H1 (cell line): Measurements from ENCODE around the gene PLCB3. TPM values are rescaled to one million over a fixed set of nuclear protein-coding genes. Genes with fewer than 3 reads are reported as not detected.

Experiments used
- CTCF ChIA-PET: fragments of 300-600 bp; sonication (Branson Sonifier 250); formaldehyde crosslinking; loops from one replicate; lab custom pipeline; 2021; ENCODE audit not compliant: partially characterized antibody; lab: Charles Lee
- POLR2A ChIA-PET: fragments of 300-600 bp; sonication (Branson Sonifier 250); formaldehyde crosslinking; loops from one replicate; lab custom pipeline; 2021; ENCODE audit warnings: inconsistent platforms; ENCODE audit not compliant: partially characterized antibody; lab: Charles Lee
- DNase-seq, 2 experiments: peaks; one replicate each; pipeline versions ENCODE4 v3.0.0 to v3.0.0-alpha.2; 2010 to 2022; ENCODE audit warnings: low spot score in 2 of 2, low read depth in 1 of 2, mixed read lengths in 1 of 2
- FAIRE-seq: peaks from 2 replicates; lab custom pipeline; 2011; peaks lifted over from hg19 to GRCh38; lab: Jason Lieb, UNC
- H2AFZ ChIP-seq: 2 replicates; pipeline ENCODE4 v1.8.1; 2012; ENCODE audit warnings: low read length, inconsistent platforms
- H2AK5ac ChIP-seq: 2 replicates; pipeline ENCODE4 v1.6.1; 2013; ENCODE audit warnings: low read depth, low read length
- H2BK120ac ChIP-seq: replicated peaks from 2 replicates; pipeline ENCODE3; 2013; ENCODE audit warnings: low read depth, low read length, inconsistent platforms
- H2BK12ac ChIP-seq: 2 replicates; pipeline ENCODE4 v1.6.1; 2013; ENCODE audit warnings: low read depth, low read length
- H2BK15ac ChIP-seq: 2 replicates; pipeline ENCODE4 v1.6.1; 2013; ENCODE audit warnings: low read length
- H2BK20ac ChIP-seq: 2 replicates; pipeline ENCODE4 v1.6.1; 2013; ENCODE audit warnings: low read length
- H2BK5ac ChIP-seq: 2 replicates; pipeline ENCODE4 v1.6.1; 2013; ENCODE audit warnings: low read depth, low read length
- H3K14ac ChIP-seq: 2 replicates; pipeline ENCODE4 v1.6.1; 2013; ENCODE audit warnings: inconsistent platforms; ENCODE audit not compliant: insufficient read length
- H3K18ac ChIP-seq: 2 replicates; pipeline ENCODE4 v1.6.1; 2013; ENCODE audit warnings: low read length; ENCODE audit errors: extremely low read depth
- H3K23ac ChIP-seq: 2 replicates; pipeline ENCODE4 v1.6.1; 2013; ENCODE audit warnings: inconsistent platforms; ENCODE audit not compliant: insufficient read length
- H3K23me2 ChIP-seq: 2 replicates; pipeline ENCODE4 v1.6.1; 2013; ENCODE audit warnings: low read depth, low read length
- H3K27ac ChIP-seq: 2 replicates; pipeline ENCODE4 v1.6.1; 2011; ENCODE audit warnings: low read depth, low read length, inconsistent platforms
- H3K27me3 ChIP-seq, 4 experiments: replicated peaks in 1 of 4; 1 replicate in 1 of 4; 2 replicates in 3 of 4; pipeline versions ENCODE4 v1.6.1 to v1.8.1; 2011 to 2013; ENCODE audit warnings: low read length in 3 of 4, mild to moderate bottlenecking in 3 of 4, inconsistent platforms in 2 of 4, mixed read lengths in 2 of 4, moderate library complexity in 1 of 4; ENCODE audit not compliant: control insufficient read depth in 3 of 4, insufficient read depth in 3 of 4; ENCODE audit errors: extremely low read depth in 1 of 4
- H3K36me3 ChIP-seq, 4 experiments: 2 replicates each; pipeline versions ENCODE4 v1.6.1 to v1.8.1; 2011 to 2013; ENCODE audit warnings: mild to moderate bottlenecking in 4 of 4, low read length in 3 of 4, moderate library complexity in 2 of 4, control low read depth in 1 of 4, inconsistent platforms in 1 of 4; ENCODE audit not compliant: insufficient read depth in 4 of 4, control insufficient read depth in 2 of 4
- H3K4ac ChIP-seq: replicated peaks from 2 replicates; pipeline ENCODE3; 2013; ENCODE audit warnings: low read length, low read depth, mixed read lengths, inconsistent platforms; ENCODE audit not compliant: insufficient read length
- H3K4me1 ChIP-seq, 4 experiments: replicated peaks in 1 of 4; 1 replicate in 1 of 4; 2 replicates in 3 of 4; pipeline versions ENCODE4 v1.6.1 to v1.8.1; 2011 to 2013; ENCODE audit warnings: low read length in 3 of 4, inconsistent platforms in 2 of 4, mixed read lengths in 1 of 4; ENCODE audit not compliant: insufficient read depth in 4 of 4, control insufficient read depth in 3 of 4
- H3K4me2 ChIP-seq, 2 experiments: 2 replicates each; pipeline versions ENCODE4 v1.6.1 to v1.8.1; 2011 to 2013; ENCODE audit warnings: low read depth in 2 of 2, low read length in 2 of 2, control low read depth in 1 of 2, inconsistent platforms in 1 of 2, mild to moderate bottlenecking in 1 of 2; ENCODE audit not compliant: insufficient read depth in 1 of 2
- H3K4me3 ChIP-seq, 4 experiments: fragments of 200-600, 300-600 bp in 1 of 4; sonication (generic), shearing (Covaris generic), sonication (Bioruptor Twin) in 1 of 4; 2 replicates each; pipeline versions ENCODE4 v1.5.1 to v1.8.1; 2011 to 2016; ENCODE audit warnings: low read length in 4 of 4, low read depth in 3 of 4, control low read depth in 2 of 4, inconsistent platforms in 2 of 4, mild to moderate bottlenecking in 2 of 4, mixed read lengths in 1 of 4, moderate library complexity in 1 of 4; ENCODE audit not compliant: insufficient read depth in 2 of 4; ENCODE audit errors: extremely low read depth in 1 of 4
- H3K56ac ChIP-seq: replicated peaks from 2 replicates; pipeline ENCODE3; 2013; ENCODE audit warnings: low read depth, mild to moderate bottlenecking, mixed read lengths, low read length, inconsistent platforms; ENCODE audit not compliant: insufficient read length
- H3K79me1 ChIP-seq: 2 replicates; pipeline ENCODE4 v1.6.1; 2013; ENCODE audit warnings: low read depth, low read length, control low read depth
- H3K79me2 ChIP-seq, 2 experiments: 2 replicates each; pipeline versions ENCODE4 v1.6.1 to v1.8.1; 2012 to 2013; ENCODE audit warnings: low read length in 2 of 2, mild to moderate bottlenecking in 2 of 2, inconsistent platforms in 1 of 2; ENCODE audit not compliant: insufficient read depth in 2 of 2, control insufficient read depth in 1 of 2
- H3K9ac ChIP-seq, 4 experiments: replicated peaks in 1 of 4; 1 replicate in 1 of 4; 2 replicates in 3 of 4; pipeline versions ENCODE4 v1.6.1 to v1.8.1; 2011 to 2013; ENCODE audit warnings: low read depth in 3 of 4, low read length in 3 of 4, control low read depth in 2 of 4, mild to moderate bottlenecking in 2 of 4, moderate library complexity in 2 of 4, inconsistent platforms in 1 of 4; ENCODE audit errors: extremely low read depth in 1 of 4
- H3K9me3 ChIP-seq, 2 experiments: 2 replicates each; pipeline versions ENCODE4 v1.6.1 to v1.8.1; 2012 to 2013; ENCODE audit warnings: mild to moderate bottlenecking in 2 of 2, moderate library complexity in 2 of 2, control low read depth in 1 of 2, inconsistent platforms in 1 of 2, low read depth in 1 of 2, low read length in 1 of 2, mixed read lengths in 1 of 2; ENCODE audit not compliant: insufficient read depth in 2 of 2
- H4K20me1 ChIP-seq, 2 experiments: replicated peaks in 1 of 2; 2 replicates each; pipeline versions ENCODE3 to v1.8.1; 2011 to 2013; ENCODE audit warnings: inconsistent platforms in 2 of 2, low read length in 2 of 2, mild to moderate bottlenecking in 1 of 2; ENCODE audit not compliant: insufficient read depth in 2 of 2, control insufficient read depth in 1 of 2
- H4K5ac ChIP-seq: 2 replicates; pipeline ENCODE4 v1.6.1; 2013; ENCODE audit warnings: low read length, low read depth, mixed read lengths, inconsistent platforms; ENCODE audit not compliant: insufficient read length
- H4K8ac ChIP-seq: 2 replicates; pipeline ENCODE4 v1.8.0; 2013; ENCODE audit warnings: mild to moderate bottlenecking, moderate library complexity, low read length, inconsistent platforms; ENCODE audit not compliant: insufficient read depth; ENCODE audit errors: extremely low read depth
- H4K91ac ChIP-seq: replicated peaks from 2 replicates; pipeline ENCODE3; 2013; ENCODE audit warnings: low read length, mixed read lengths, inconsistent platforms; ENCODE audit not compliant: insufficient read length
- E2F6 ChIP-seq: IDR thresholded peaks from 2 replicates; pipeline ENCODE4 v1.6.1; 2012; ENCODE audit warnings: inconsistent platforms
- EGR1 ChIP-seq: IDR thresholded peaks from 2 replicates; pipeline ENCODE4 v1.6.1; 2011; ENCODE audit warnings: low read depth, low read length, borderline replicate concordance
- GABPA ChIP-seq: IDR thresholded peaks from 2 replicates; pipeline ENCODE4 v1.6.1; 2011; ENCODE audit warnings: mild to moderate bottlenecking, low read length, moderate library complexity, borderline replicate concordance; ENCODE audit not compliant: insufficient read depth
- HDAC2 ChIP-seq, 2 experiments: fragments of 300-600 bp in 1 of 2; sonication (generic) in 1 of 2; IDR thresholded peaks; 2 replicates each; pipeline ENCODE4 v1.6.1; 2011 to 2012; ENCODE audit warnings: low read depth in 2 of 2, low read length in 2 of 2, mild to moderate bottlenecking in 2 of 2, moderate library complexity in 2 of 2, borderline replicate concordance in 1 of 2, inconsistent platforms in 1 of 2
- KDM4A ChIP-seq: IDR thresholded peaks from one replicate; pipeline ENCODE4 v1.7.1; 2012; ENCODE audit warnings: low read depth, mild to moderate bottlenecking, moderate library complexity, low read length, inconsistent platforms; ENCODE audit not compliant: severe bottlenecking
- MAX ChIP-seq: IDR thresholded peaks from 2 replicates; pipeline ENCODE4 v1.6.1; 2012; ENCODE audit warnings: inconsistent platforms
- NRF1 ChIP-seq: IDR thresholded peaks from 2 replicates; pipeline ENCODE4 v1.6.1; 2011; ENCODE audit warnings: mild to moderate bottlenecking, low read depth, low read length, improper control_type of control experiment
- POLR2AphosphoS5 ChIP-seq: IDR thresholded peaks from 2 replicates; pipeline ENCODE4 v1.6.1; 2011; ENCODE audit warnings: low read depth, low read length
- SAP30 ChIP-seq: fragments of 300-600 bp; sonication (generic); IDR thresholded peaks from 2 replicates; pipeline ENCODE4 v1.7.1; 2012; ENCODE audit warnings: low read length, moderate library complexity, mild to moderate bottlenecking, inconsistent platforms; ENCODE audit not compliant: insufficient read depth, insufficient replicate concordance
- SIX5 ChIP-seq: IDR thresholded peaks from 2 replicates; pipeline ENCODE4 v1.6.1; 2011; ENCODE audit warnings: mild to moderate bottlenecking, low read depth, low read length
- SRF ChIP-seq: IDR thresholded peaks from 2 replicates; pipeline ENCODE4 v1.6.1; 2011; ENCODE audit warnings: mild to moderate bottlenecking, low read depth, low read length, moderate library complexity
- WGBS, 2 experiments: shearing (Covaris generic) in 1 of 2; methylation state at CpG; one replicate each; pipeline versions ENCODE4 v1.1.6 to v1.1.7; 2013 to 2015; ENCODE audit warnings: low lambda C conversion rate in 2 of 2, mixed read lengths in 2 of 2, inconsistent platforms in 1 of 2, low coverage in 1 of 2, missing lambda C conversion rate in 1 of 2; ENCODE audit not compliant: insufficient replicate concordance in 2 of 2, insufficient coverage in 1 of 2, insufficient read length in 1 of 2; ENCODE audit errors: extremely low coverage in 1 of 2, missing lambda C conversion rate in 1 of 2; 5-methylcytosine and 5-hydroxymethylcytosine counted together
- polyA plus RNA-seq, 7 experiments: library from polyadenylated mRNA; depleted of rRNA in 3 of 7; stranded (reverse) in 5 of 7; unstranded in 2 of 7; fragments of >200 nt in 5 of 7; fragments of 200-250 nt in 2 of 7; gene quantifications; 1 replicate in 5 of 7; 2 replicates in 1 of 7; 4 replicates in 1 of 7; pipeline versions ENCODE4 v1.2.1 to v1.2.3, GENCODE V29; 2011 to 2013; ENCODE audit warnings: missing spikeins in 2 of 7, mixed read lengths in 2 of 7
- total RNA-seq: library from RNA; stranded (reverse); fragmentation: NEBNext Ultra II Directional; extraction: Animal tissue kit (Norgen Biotek cat#: 25700); gene quantifications from 2 replicates; pipeline ENCODE4 v1.2.1, GENCODE V29; 2021

Gene PLCB3
- total and polyA plus RNA-seq, 2 of the 8 experiments (the other 6 are each of a cell fraction or from before 2014, with no cell fraction given) = 47.2 to 104 TPM

GRCh38 chr11:64220798-64221197 is 30.5 kb upstream of the PLCB3 start:
- DNase-seq (no peak), FAIRE-seq (no peak)
- no peak overlapping the region for H2BK15ac ChIP-seq
- H3K9me3 ChIP-seq = no peaks in the 10 kb centered on the region
- no peak overlapping the region for H4K5ac ChIP-seq
- CTCF ChIA-PET = interaction anchor here (1.1 to 2.8 kb wide), 3 partner anchors 10 to 31 kb away, joined by 5 to 19 read pairs (median 6); partner anchors contain the start of genes FERMT3 and PLCB3
- H2AFZ ChIP-seq = no peak overlapping the region
- peaks cover 5% of the 10 kb centered on the region; the same call in 1 of the 2 replicates for H3K23me2 ChIP-seq
- H2BK120ac ChIP-seq = no peak overlapping the region
- H2BK5ac ChIP-seq = no peak overlapping the region; the same call in 1 of the 2 replicates
- H3K79me1 ChIP-seq = no peaks in the 10 kb centered on the region
- H2AK5ac ChIP-seq = no peak overlapping the region
- no peaks in the 10 kb centered on the region for H3K79me2 ChIP-seq
- no peak overlapping the region for H2BK12ac ChIP-seq
- H3K56ac ChIP-seq = no peak overlapping the region
- no peak overlapping the region for H4K8ac ChIP-seq
- H3K4ac ChIP-seq = no peak overlapping the region
- no peak overlapping the region for H3K23ac ChIP-seq
- H3K18ac ChIP-seq = no peak overlapping the region
- H3K27me3 ChIP-seq = no peaks in the 10 kb centered on the region
- H3K27ac ChIP-seq = no peak overlapping the region
- peaks cover 2 to 13% of the 10 kb centered on the region in 2 experiments for H4K20me1 ChIP-seq
- WGBS, 2 experiments = 92% methylated on average over 14 of the region's 14 CpGs; no CpG with 5 or more reads in 1 of the 2 experiments
- H3K9ac ChIP-seq = no peak overlapping the region
- H3K4me3 ChIP-seq = no peak overlapping the region
- peaks cover 0 to 6% (median 5%) of the 10 kb centered on the region in 4 experiments; a peak in 4 of 7 replicates for H3K4me1 ChIP-seq
- no peak overlapping the region for H2BK20ac ChIP-seq
- H4K91ac ChIP-seq = no peak overlapping the region
- POLR2A ChIA-PET = interaction anchor here (0.7 to 14.1 kb wide), 3 partner anchors 12 to 35 kb away, joined by 3 to 253 read pairs (median 10); partner anchors contain the start of genes FERMT3 and STIP1
- peaks cover 0 to 9% (median 5%) of the 10 kb centered on the region in 4 experiments; a peak in 4 of 8 replicates for H3K36me3 ChIP-seq
- no peak overlapping the region for H3K14ac ChIP-seq
- H3K4me2 ChIP-seq = no peak overlapping the region
- TF ChIP-seq MAX (no peak), HDAC2 (IDR thresholded peaks at IDR 0.05; ENCODE audit: borderline replicate concordance in 1 of 2, low read depth in 2 of 2, low read length in 2 of 2) (no peak), SRF (no peak), EGR1 (no peak), SAP30 (no peak), KDM4A (no peak), POLR2AphosphoS5 (no peak), GABPA (no peak), E2F6 (no peak), SIX5 (no peak), NRF1 (no peak)
